KMS-11 (cell line): ENCODE results near the gene HOPX.

Experiments
- H2AFZ ChIP-seq: fragments of 200-600 bp; sonication (generic); 2 replicates; pipeline ENCODE4 v1.6.1; 2016; ENCODE audit warnings: antibody characterized with exemption, mixed run types, low read depth
- H3K27ac ChIP-seq: fragments of 200-600 bp; sonication (generic); 2 replicates; pipeline ENCODE4 v1.6.1; 2016; ENCODE audit warnings: mild to moderate bottlenecking, mixed run types
- H3K27me3 ChIP-seq: fragments of 200-600 bp; sonication (generic); 2 replicates; pipeline ENCODE4 v1.6.1; 2017; ENCODE audit warnings: mild to moderate bottlenecking, low read depth, mixed run types, moderate library complexity; ENCODE audit not compliant: insufficient read depth
- H3K36me3 ChIP-seq: fragments of 200-600 bp; sonication (generic); 2 replicates; pipeline ENCODE4 v1.6.1; 2017; ENCODE audit warnings: mild to moderate bottlenecking, mixed run types; ENCODE audit not compliant: insufficient read depth
- H3K4me1 ChIP-seq: fragments of 200-600 bp; sonication (generic); 2 replicates; pipeline ENCODE4 v1.6.1; 2016; ENCODE audit warnings: mild to moderate bottlenecking, low read depth, mixed run types; ENCODE audit not compliant: poor library complexity, severe bottlenecking
- H3K4me2 ChIP-seq: fragments of 200-600 bp; sonication (generic); 2 replicates; pipeline ENCODE4 v1.7.0; 2016; ENCODE audit warnings: mild to moderate bottlenecking, mixed run types
- H3K4me3 ChIP-seq: fragments of 200-600 bp; sonication (generic); IDR thresholded peaks from 2 replicates; pipeline ENCODE4 v1.6.1; 2017; ENCODE audit warnings: low read depth, low read length, mixed read lengths; ENCODE audit not compliant: insufficient read depth
- H3K79me2 ChIP-seq: fragments of 200-600 bp; sonication (generic); 2 replicates; pipeline ENCODE4 v1.6.1; 2016; ENCODE audit warnings: low read depth, mixed run types; ENCODE audit not compliant: insufficient read depth
- H3K9ac ChIP-seq: fragments of 200-600 bp; sonication (generic); 2 replicates; pipeline ENCODE4 v1.6.1; 2016; ENCODE audit warnings: mild to moderate bottlenecking, mixed run types
- H4K20me1 ChIP-seq: fragments of 200-600 bp; sonication (generic); 2 replicates; pipeline ENCODE4 v1.6.1; 2016; ENCODE audit warnings: mild to moderate bottlenecking, mixed run types; ENCODE audit not compliant: insufficient read depth
- CTCF ChIP-seq: fragments of 200-600 bp; sonication (generic); conservative IDR thresholded peaks from 2 replicates; pipeline ENCODE4 v1.6.1; 2017; ENCODE audit warnings: low read depth, mild to moderate bottlenecking, antibody characterized with exemption, low read length, moderate library complexity, mixed read lengths

The HOPX gene

GRCh38 chr4:56619816-56620215 lies 61.3 kb downstream of the HOPX start:
- H3K79me2 ChIP-seq: no peaks in the 10 kb centered on the region
- TF ChIP-seq CTCF: no peak
- no peaks in the 10 kb centered on the region for H3K27me3 ChIP-seq
- H3K27ac ChIP-seq: no peak overlapping the region
- H3K9ac ChIP-seq: no peak overlapping the region
- no peaks in the 10 kb centered on the region for H3K36me3 ChIP-seq
- H2AFZ ChIP-seq: no peak overlapping the region
- H4K20me1 ChIP-seq: no peaks in the 10 kb centered on the region
- H3K4me2 ChIP-seq: no peak overlapping the region; the same call in 1 of the 2 replicates
- H3K4me3 ChIP-seq: no peak overlapping the region
- peaks cover 12% of the 10 kb centered on the region for H3K4me1 ChIP-seq

GRCh38 chr4:56619160-56619559 lies 61.9 kb downstream of the HOPX start:
- no peak for TF ChIP-seq CTCF
- Histone ChIP-seq H3K4me1 (peaks cover 12% of the 10 kb centered on the region), H3K36me3 (no peaks in the 10 kb centered on the region), H3K9ac (no peak overlapping the region), H3K4me3 (no peak overlapping the region), H3K27me3 (no peaks in the 10 kb centered on the region), H3K4me2 (peak overlapping the region; percentile 10; the same call in 1 of the 2 replicates), H3K27ac (no peak overlapping the region; the same call in 1 of the 2 replicates), H2AFZ (peak overlapping the region; percentile 9; the same call in 1 of the 2 replicates), H3K79me2 (no peaks in the 10 kb centered on the region), H4K20me1 (no peaks in the 10 kb centered on the region)

- no peak overlapping the region for H3K9ac ChIP-seq
- H3K4me2 ChIP-seq: peak overlapping the region; percentile 10; the same call in 1 of the 2 replicates
- H3K79me2 ChIP-seq: no peaks in the 10 kb centered on the region
- no peak for TF ChIP-seq CTCF
- no peak overlapping the region for H3K27ac ChIP-seq
- H4K20me1 ChIP-seq: no peaks in the 10 kb centered on the region
- H3K4me3 ChIP-seq: no peak overlapping the region
- no peaks in the 10 kb centered on the region for H3K27me3 ChIP-seq
- no peaks in the 10 kb centered on the region for H3K36me3 ChIP-seq
- H2AFZ ChIP-seq: no peak overlapping the region
- H3K4me1 ChIP-seq: peaks cover 12% of the 10 kb centered on the region
These were observed 62.4 kb downstream of the HOPX start for GRCh38 chr4:56618734-56619133.

- Histone ChIP-seq H3K4me2 (no peak overlapping the region), H3K27me3 (no peaks in the 10 kb centered on the region), H3K4me3 (no peak overlapping the region), H2AFZ (no peak overlapping the region), H4K20me1 (no peaks in the 10 kb centered on the region), H3K4me1 (no peaks in the 10 kb centered on the region), H3K27ac (no peak overlapping the region), H3K36me3 (no peaks in the 10 kb centered on the region), H3K9ac (no peak overlapping the region), H3K79me2 (no peaks in the 10 kb centered on the region)
- no peak for TF ChIP-seq CTCF
These were observed 67.8 kb downstream of the HOPX start for GRCh38 chr4:56613101-56613862.
